Measurements from ENCODE around the gene APC. TPM values are rescaled to one million over a fixed set of nuclear protein-coding genes. Genes with fewer than 3 reads are reported as not detected.

The APC gene
- total RNA-seq, 1 donor, result 67.0 TPM

DNA sequence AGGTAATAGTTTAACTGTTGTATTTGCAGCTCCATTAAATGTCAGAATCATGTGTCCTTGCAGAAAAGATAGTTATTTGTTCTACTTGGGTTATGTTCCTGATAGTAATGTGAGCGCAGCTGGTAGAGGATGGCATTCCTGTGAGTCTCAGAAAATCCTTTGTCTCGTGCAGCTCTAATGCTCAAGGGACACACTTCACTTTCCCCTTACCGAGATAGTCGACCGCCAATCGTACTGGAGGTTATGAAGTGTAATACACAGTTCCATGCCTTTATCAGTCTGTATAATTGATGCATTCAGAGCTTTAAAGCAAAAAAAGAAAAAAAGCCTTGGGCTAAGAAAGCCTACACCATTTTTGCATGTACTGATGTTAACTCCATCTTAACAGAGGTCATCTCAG, 63.2 kb downstream of the APC start:
- H3K79me2 ChIP-seq (ENCODE audit: insufficient read depth, low read length), result no peaks in the 10 kb centered on the region
- DNase-seq (ENCODE audit: insufficient read length, low spot score, missing footprints), result no peak
- TF ChIP-seq, protein P1, sequence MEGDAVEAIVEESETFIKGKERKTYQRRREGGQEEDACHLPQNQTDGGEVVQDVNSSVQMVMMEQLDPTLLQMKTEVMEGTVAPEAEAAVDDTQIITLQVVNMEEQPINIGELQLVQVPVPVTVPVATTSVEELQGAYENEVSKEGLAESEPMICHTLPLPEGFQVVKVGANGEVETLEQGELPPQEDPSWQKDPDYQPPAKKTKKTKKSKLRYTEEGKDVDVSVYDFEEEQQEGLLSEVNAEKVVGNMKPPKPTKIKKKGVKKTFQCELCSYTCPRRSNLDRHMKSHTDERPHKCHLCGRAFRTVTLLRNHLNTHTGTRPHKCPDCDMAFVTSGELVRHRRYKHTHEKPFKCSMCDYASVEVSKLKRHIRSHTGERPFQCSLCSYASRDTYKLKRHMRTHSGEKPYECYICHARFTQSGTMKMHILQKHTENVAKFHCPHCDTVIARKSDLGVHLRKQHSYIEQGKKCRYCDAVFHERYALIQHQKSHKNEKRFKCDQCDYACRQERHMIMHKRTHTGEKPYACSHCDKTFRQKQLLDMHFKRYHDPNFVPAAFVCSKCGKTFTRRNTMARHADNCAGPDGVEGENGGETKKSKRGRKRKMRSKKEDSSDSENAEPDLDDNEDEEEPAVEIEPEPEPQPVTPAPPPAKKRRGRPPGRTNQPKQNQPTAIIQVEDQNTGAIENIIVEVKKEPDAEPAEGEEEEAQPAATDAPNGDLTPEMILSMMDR (IDR thresholded peaks at IDR 0.05; ENCODE audit: extremely low read depth, low read depth, low read length), result no peak
- no peaks in the 10 kb centered on the region for H3K27me3 ChIP-seq (ENCODE audit: insufficient read depth, low read length)
- H3K4me2 ChIP-seq (ENCODE audit: insufficient read depth, low read length), result no peak overlapping the region
- H3K4me3 ChIP-seq (ENCODE audit: insufficient read depth, low read length), result no peak overlapping the region
- H3K36me3 ChIP-seq (ENCODE audit: insufficient read depth, low read length), result peaks cover 4% of the 10 kb centered on the region
- no peaks in the 10 kb centered on the region for H3K9me3 ChIP-seq (ENCODE audit: low read depth, low read length)
- H3K27ac ChIP-seq (ENCODE audit: low read depth, low read length), result no peak overlapping the region
- H2AFZ ChIP-seq (ENCODE audit: low read length), result no peak overlapping the region
- H3K4me1 ChIP-seq (ENCODE audit: insufficient read depth, low read length), result no peaks in the 10 kb centered on the region
- no peaks in the 10 kb centered on the region for H4K20me1 ChIP-seq (ENCODE audit: insufficient read depth, low read length)

DNA sequence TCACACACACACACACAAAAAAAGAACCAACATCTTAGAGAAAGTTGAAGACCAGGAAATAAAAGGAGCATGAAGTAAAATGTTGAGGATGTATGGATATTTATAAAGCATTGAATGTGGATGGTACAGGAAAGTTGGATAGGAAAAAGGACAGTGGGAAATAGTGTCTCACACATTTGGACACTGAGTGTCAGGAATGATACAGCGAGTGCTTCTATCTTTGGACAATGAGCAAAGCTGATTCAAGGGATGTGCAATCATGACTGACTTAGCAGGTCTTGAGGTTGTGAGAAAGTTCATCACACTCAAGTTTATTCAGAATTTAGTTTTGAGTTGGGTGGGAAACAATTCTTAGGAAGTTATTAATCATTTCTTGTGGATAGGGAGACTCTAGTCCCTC, 73.3 kb downstream of the APC start:
- Histone ChIP-seq H3K4me3 (ENCODE audit: insufficient read depth, low read length) (no peak overlapping the region), H4K20me1 (ENCODE audit: insufficient read depth, low read length) (no peaks in the 10 kb centered on the region), H3K4me2 (ENCODE audit: insufficient read depth, low read length) (no peak overlapping the region), H3K36me3 (ENCODE audit: insufficient read depth, low read length) (peaks cover 15% of the 10 kb centered on the region), H3K4me1 (ENCODE audit: insufficient read depth, low read length) (no peaks in the 10 kb centered on the region), H3K27ac (ENCODE audit: low read depth, low read length) (no peak overlapping the region), H3K27me3 (ENCODE audit: insufficient read depth, low read length) (no peaks in the 10 kb centered on the region), H2AFZ (ENCODE audit: low read length) (no peak overlapping the region), H3K9me3 (ENCODE audit: low read depth, low read length) (no peaks in the 10 kb centered on the region), H3K79me2 (ENCODE audit: insufficient read depth, low read length) (no peaks in the 10 kb centered on the region)
- DNase-seq (ENCODE audit: insufficient read length, low spot score, missing footprints), result no peak
- TF ChIP-seq, protein P1 (IDR thresholded peaks at IDR 0.05; ENCODE audit: extremely low read depth, low read depth, low read length), result no peak

DNA sequence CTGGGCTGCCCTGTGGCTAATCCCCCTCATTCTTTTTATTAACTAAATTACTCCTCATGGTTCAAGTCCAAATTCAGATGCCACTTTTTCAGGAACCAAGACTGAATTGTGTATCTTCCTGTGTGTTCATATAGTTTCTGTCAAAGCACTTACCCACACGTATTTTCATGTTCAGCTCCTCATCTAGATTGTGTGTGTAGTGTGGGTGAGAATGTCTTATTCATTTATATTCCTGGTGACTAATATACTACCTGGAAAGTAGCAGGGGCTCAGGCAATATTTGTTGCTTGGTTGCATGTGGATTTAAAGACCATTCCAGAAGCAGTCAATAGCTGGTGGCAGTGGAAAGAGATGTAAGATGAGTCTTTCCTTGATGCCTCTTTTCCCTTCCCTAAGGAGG, 74.9 kb downstream of the APC start:
- Histone ChIP-seq H3K36me3 (ENCODE audit: insufficient read depth, low read length) (peaks cover 15% of the 10 kb centered on the region), H3K4me1 (ENCODE audit: insufficient read depth, low read length) (no peaks in the 10 kb centered on the region), H3K4me2 (ENCODE audit: insufficient read depth, low read length) (no peak overlapping the region), H3K4me3 (ENCODE audit: insufficient read depth, low read length) (no peak overlapping the region), H3K79me2 (ENCODE audit: insufficient read depth, low read length) (no peaks in the 10 kb centered on the region), H3K27me3 (ENCODE audit: insufficient read depth, low read length) (no peaks in the 10 kb centered on the region), H3K27ac (ENCODE audit: low read depth, low read length) (no peak overlapping the region), H2AFZ (ENCODE audit: low read length) (no peak overlapping the region), H4K20me1 (ENCODE audit: insufficient read depth, low read length) (no peaks in the 10 kb centered on the region), H3K9me3 (ENCODE audit: low read depth, low read length) (no peaks in the 10 kb centered on the region)
- DNase-seq (ENCODE audit: insufficient read length, low spot score, missing footprints), result no peak
- TF ChIP-seq, protein P1 (IDR thresholded peaks at IDR 0.05; ENCODE audit: extremely low read depth, low read depth, low read length), result no peak

DNA sequence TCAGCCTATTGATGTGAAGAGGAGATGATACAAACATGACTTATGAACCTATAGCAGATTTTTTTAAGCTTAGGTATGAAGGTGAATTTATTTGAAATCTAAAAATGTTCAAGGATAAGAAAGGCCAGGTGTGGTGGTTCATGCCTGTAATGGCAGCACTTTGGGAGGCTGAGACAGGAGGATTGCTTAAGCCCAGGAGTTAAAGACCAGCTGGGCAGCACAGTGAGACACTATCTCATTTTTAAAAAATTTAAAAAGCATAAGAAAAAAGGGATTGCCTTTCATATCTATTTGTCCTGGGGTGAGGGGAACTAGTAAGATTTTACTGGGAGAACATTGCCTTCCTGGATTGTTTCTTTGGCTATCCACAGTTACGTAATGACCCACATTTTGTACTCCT, 82.6 kb downstream of the APC start:
- Histone ChIP-seq H4K20me1 (ENCODE audit: insufficient read depth, low read length) (no peaks in the 10 kb centered on the region), H3K36me3 (ENCODE audit: insufficient read depth, low read length) (peaks cover 22% of the 10 kb centered on the region), H3K79me2 (ENCODE audit: insufficient read depth, low read length) (no peaks in the 10 kb centered on the region), H2AFZ (ENCODE audit: low read length) (no peak overlapping the region), H3K27ac (ENCODE audit: low read depth, low read length) (no peak overlapping the region), H3K27me3 (ENCODE audit: insufficient read depth, low read length) (no peaks in the 10 kb centered on the region), H3K4me1 (ENCODE audit: insufficient read depth, low read length) (no peaks in the 10 kb centered on the region), H3K4me2 (ENCODE audit: insufficient read depth, low read length) (no peak overlapping the region), H3K9me3 (ENCODE audit: low read depth, low read length) (no peaks in the 10 kb centered on the region), H3K4me3 (ENCODE audit: insufficient read depth, low read length) (no peak overlapping the region)
- DNase-seq (ENCODE audit: insufficient read length, low spot score, missing footprints), result no peak
- TF ChIP-seq, protein P1 (IDR thresholded peaks at IDR 0.05; ENCODE audit: extremely low read depth, low read depth, low read length), result no peak
